ENCODE measurements around the gene SHH.

DNA sequence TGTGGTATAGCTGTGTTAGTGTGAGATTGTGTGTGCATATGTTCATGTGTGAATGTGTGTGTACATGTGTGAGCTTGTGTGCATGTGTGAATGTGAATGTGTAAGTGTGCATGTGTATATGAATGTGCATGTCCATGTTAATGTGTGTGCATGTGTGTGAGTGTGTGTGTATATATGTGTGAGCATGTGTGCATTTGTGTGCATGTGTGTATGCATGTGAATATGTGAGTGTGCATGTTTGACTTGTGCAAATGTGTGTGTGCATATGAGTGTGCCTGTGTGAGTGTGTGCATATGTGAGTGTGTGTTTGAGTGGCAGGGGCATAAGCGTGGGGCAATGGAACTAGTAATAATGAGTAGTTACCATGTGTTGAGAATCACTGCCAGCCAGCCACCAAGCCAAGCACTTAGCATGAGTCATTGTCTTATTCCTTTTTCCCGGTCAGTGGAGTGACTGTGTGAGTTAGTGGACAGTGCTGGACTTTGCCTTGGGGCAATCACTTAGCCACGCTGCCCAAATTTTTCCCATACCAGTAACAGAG is 46.3 kb upstream of the SHH start:
- TF ChIP-seq EZH2 (optimal IDR thresholded peaks at IDR 0.05; ENCODE audit: low read depth, low read length) (no peak), CTCF (IDR thresholded peaks at IDR 0.05; ENCODE audit: low read length) (no peak)

All from MM.1S (cell line).